HK-2 (cell line): Measurements from ENCODE around the gene SORCS2.
"Not testable (repeated sequence)": the region's sequence is repeated elsewhere in the genome, so short reads cannot be mapped to it uniquely, and the experiment has no call there.

Source experiments
- DNase-seq: peaks from one replicate; pipeline ENCODE4 v3.0.0-alpha.2; 2018; ENCODE audit not compliant: unreplicated experiment

The SORCS2 gene

GRCh38 chr4:7552466-7552865 lies 360.1 kb downstream of the SORCS2 start:
- no peak for DNase-seq

- DNase-seq = no peak
Observed at GRCh38 chr4:7553280-7553679, 360.9 kb downstream of the SORCS2 start.

GRCh38 chr4:7554905-7555304 lies 362.6 kb downstream of the SORCS2 start:
- no peak for DNase-seq

- DNase-seq = no peak
Observed at GRCh38 chr4:7556558-7556957, 364.2 kb downstream of the SORCS2 start.

GRCh38 chr4:7557456-7557855 lies 365.1 kb downstream of the SORCS2 start:
- no peak for DNase-seq

GRCh38 chr4:7558436-7558835 lies 366.1 kb downstream of the SORCS2 start:
- DNase-seq = no peak

GRCh38 chr4:7559316-7559715 lies 367.0 kb downstream of the SORCS2 start:
- no peak for DNase-seq

GRCh38 chr4:7559741-7560395 lies 367.5 kb downstream of the SORCS2 start:
- DNase-seq = no peak

- no peak for DNase-seq
Observed at GRCh38 chr4:7561557-7561956, 369.2 kb downstream of the SORCS2 start.

- DNase-seq = no peak
Observed at GRCh38 chr4:7564242-7564641, 371.9 kb downstream of the SORCS2 start.

GRCh38 chr4:7565483-7565882 lies 373.1 kb downstream of the SORCS2 start:
- DNase-seq = no peak

- no peak for DNase-seq
Observed at GRCh38 chr4:7569810-7570783, 377.8 kb downstream of the SORCS2 start.

- no peak for DNase-seq
Observed at GRCh38 chr4:7571001-7571400, 378.7 kb downstream of the SORCS2 start.

- DNase-seq = no peak
Observed at GRCh38 chr4:7571701-7572100, 379.4 kb downstream of the SORCS2 start.

- DNase-seq = no peak
Observed at GRCh38 chr4:7572894-7573293, 380.6 kb downstream of the SORCS2 start.

GRCh38 chr4:7573576-7574091 lies 381.3 kb downstream of the SORCS2 start:
- no peak for DNase-seq

GRCh38 chr4:7574287-7575014 lies 382.1 kb downstream of the SORCS2 start:
- no peak for DNase-seq

GRCh38 chr4:7575426-7575825 lies 383.1 kb downstream of the SORCS2 start:
- no peak for DNase-seq

GRCh38 chr4:7577361-7578039 lies 385.2 kb downstream of the SORCS2 start:
- DNase-seq = not testable (repeated sequence)

- peak; percentile 10 for DNase-seq
Observed at GRCh38 chr4:7581477-7581876, 389.1 kb downstream of the SORCS2 start.

GRCh38 chr4:7582313-7583097 lies 390.2 kb downstream of the SORCS2 start:
- no peak for DNase-seq
